HepG2 (cell line): ENCODE measurements around the gene LACTBL1.

Source experiments
- CBX2 ChIP-seq, 2 experiments: fragments of 200-600 bp in 1 of 2; sonication (generic); formaldehyde crosslinking in 1 of 2; IDR thresholded peaks; 2 replicates each; pipeline versions ENCODE4 v1.7.0 to v1.8.1; 2018 to 2022; ENCODE audit warnings: low read depth in 2 of 2, low read length in 1 of 2, mild to moderate bottlenecking in 1 of 2, missing genetic modification reagents in 1 of 2
- CTCF ChIP-seq: sonication (generic); formaldehyde crosslinking; IDR thresholded peaks from 2 replicates; pipeline ENCODE4 v1.5.0; 2020; ENCODE audit warnings: mild to moderate bottlenecking, missing genetic modification reagents, moderate library complexity
- EP300 ChIP-seq, 3 experiments: sonication (generic) in 1 of 3; formaldehyde crosslinking in 1 of 3; IDR thresholded peaks; 2 replicates each; pipeline versions ENCODE4 v1.5.1 to v1.6.1; 2011 to 2020; ENCODE audit warnings: low read depth in 2 of 3, low read length in 2 of 3, borderline replicate concordance in 1 of 3, improper control_type of control experiment in 1 of 3, mild to moderate bottlenecking in 1 of 3, missing genetic modification reagents in 1 of 3, moderate library complexity in 1 of 3
- MNT ChIP-seq: fragments of 450-650 bp; IDR thresholded peaks from 2 replicates; pipeline ENCODE4 v1.6.1; 2016
- PATZ1 ChIP-seq: sonication (generic); formaldehyde crosslinking; IDR thresholded peaks from 2 replicates; pipeline ENCODE4 v1.4.0; 2020; ENCODE audit warnings: missing genetic modification reagents
- POLR2A ChIP-seq, 2 experiments: IDR thresholded peaks; 2 replicates each; pipeline ENCODE4 v1.6.1; 2011; ENCODE audit warnings: low read depth in 2 of 2, low read length in 2 of 2, mild to moderate bottlenecking in 1 of 2, moderate library complexity in 1 of 2; ENCODE audit not compliant: insufficient read depth in 1 of 2
- SIN3A ChIP-seq: IDR thresholded peaks from 2 replicates; pipeline ENCODE4 v1.6.1; 2011; ENCODE audit warnings: low read depth, mild to moderate bottlenecking, control low read depth, low read length, borderline replicate concordance
- SMAD9 ChIP-seq: sonication (generic); formaldehyde crosslinking; IDR thresholded peaks from 2 replicates; pipeline ENCODE4 v1.5.1; 2020; ENCODE audit warnings: mild to moderate bottlenecking, missing genetic modification reagents
- TCF7L2 ChIP-seq: IDR thresholded peaks from 2 replicates; pipeline ENCODE4 v1.6.1; 2011; ENCODE audit warnings: mild to moderate bottlenecking, low read depth, low read length, moderate library complexity

GRCh38 chr1:22976127-22976460, 3.4 kb upstream of the LACTBL1 start:
- TF ChIP-seq CTCF (CRISPR knock-in tag) (no peak), SIN3A (no peak), POLR2A (IDR thresholded peaks at IDR 0.05; ENCODE audit: insufficient read depth in 1 of 2, low read depth in 2 of 2, low read length in 2 of 2) (no peak), PATZ1 (CRISPR knock-in tag) (no peak), EP300 (IDR thresholded peaks at IDR 0.05; ENCODE audit: low read depth in 2 of 2, low read length in 2 of 2) (no peak), EP300 (CRISPR knock-in tag; IDR thresholded peaks at IDR 0.05; ENCODE audit: borderline replicate concordance) (no peak), SMAD9 (CRISPR knock-in tag) (no peak), MNT (no peak), CBX2 (IDR thresholded peaks at IDR 0.05; ENCODE audit: low read depth, low read length) (no peak), CBX2 (CRISPR knock-in tag; IDR thresholded peaks at IDR 0.05; ENCODE audit: low read depth) (no peak), TCF7L2 (no peak)
